Stimulated activated CD4-positive, alpha-beta T cell treated with anti-CD3 and anti-CD28 coated beads, Interleukin-4, amount 100 ng/mL, for 1 hour (primary cell): ENCODE data around the gene ADAM17.

Experiments used
- DNase-seq: peaks from one replicate; pipeline ENCODE4 v3.0.0-alpha.2; 2020

The ADAM17 gene

GRCh38 chr2:9465170-9465569 lies 90.5 kb downstream of the ADAM17 start:
- no peak for DNase-seq

- DNase-seq = no peak
These were observed 92.0 kb downstream of the ADAM17 start for GRCh38 chr2:9463698-9464034.

GRCh38 chr2:9462886-9463697 lies 92.5 kb downstream of the ADAM17 start:
- no peak for DNase-seq

- DNase-seq = no peak
These were observed 93.3 kb downstream of the ADAM17 start for GRCh38 chr2:9462313-9462712.

- no peak for DNase-seq
These were observed 94.6 kb downstream of the ADAM17 start for GRCh38 chr2:9461079-9461478.

- no peak for DNase-seq
These were observed 95.1 kb downstream of the ADAM17 start for GRCh38 chr2:9460441-9461017.

GRCh38 chr2:9451231-9451630 lies 104.4 kb downstream of the ADAM17 start:
- DNase-seq = no peak

- no peak for DNase-seq
These were observed 110.5 kb downstream of the ADAM17 start for GRCh38 chr2:9445089-9445488.

GRCh38 chr2:9443526-9443925 lies 112.1 kb downstream of the ADAM17 start:
- no peak for DNase-seq

- no peak for DNase-seq
These were observed 114.1 kb downstream of the ADAM17 start for GRCh38 chr2:9441556-9441955.

- DNase-seq = no peak
These were observed 115.4 kb downstream of the ADAM17 start for GRCh38 chr2:9440058-9440727.

GRCh38 chr2:9439536-9439935 lies 116.1 kb downstream of the ADAM17 start:
- DNase-seq = no peak
